Astrocyte (in vitro differentiated cells and primary cell): ENCODE measurements around the gene DDX60. TPM values are rescaled to one million over a fixed set of nuclear protein-coding genes. Genes with fewer than 3 reads are reported as not detected.

ENCODE experiments used
- DNase-seq: peaks from one replicate; pipeline ENCODE4 v3.0.0-alpha.2; 2010; ENCODE audit warnings: low read depth
- FAIRE-seq: peaks from 2 replicates; lab custom pipeline; 2011; peaks lifted over from hg19 to GRCh38; lab: Jason Lieb, UNC
- H2AFZ ChIP-seq: 2 replicates; pipeline ENCODE4 v1.6.0; 2012; ENCODE audit warnings: low read depth, low read length, inconsistent platforms
- H3K27ac ChIP-seq: 2 replicates; pipeline ENCODE4 v1.5.1; 2011; ENCODE audit warnings: low read depth, low read length, inconsistent platforms
- H3K27me3 ChIP-seq: 2 replicates; pipeline ENCODE4 v1.6.0; 2011; ENCODE audit warnings: low read length, inconsistent platforms; ENCODE audit not compliant: insufficient read depth
- H3K36me3 ChIP-seq: 2 replicates; pipeline ENCODE4 v1.5.1; 2011; ENCODE audit warnings: low read length, inconsistent platforms; ENCODE audit not compliant: insufficient read depth
- H3K4me1 ChIP-seq: 2 replicates; pipeline ENCODE4 v1.5.1; 2011; ENCODE audit warnings: low read length, inconsistent platforms; ENCODE audit not compliant: insufficient read depth
- H3K4me2 ChIP-seq: 2 replicates; pipeline ENCODE4 v1.6.0; 2012; ENCODE audit warnings: low read length, inconsistent platforms
- H3K4me3 ChIP-seq: 2 replicates; pipeline ENCODE4 v1.5.1; 2011; ENCODE audit warnings: low read depth, mild to moderate bottlenecking, low read length, inconsistent platforms; ENCODE audit not compliant: insufficient read depth
- H3K79me2 ChIP-seq: 2 replicates; pipeline ENCODE4 v1.6.0; 2012; ENCODE audit warnings: mild to moderate bottlenecking, low read length, inconsistent platforms; ENCODE audit not compliant: insufficient read depth
- H3K9ac ChIP-seq: 2 replicates; pipeline ENCODE4 v1.6.0; 2012; ENCODE audit warnings: mild to moderate bottlenecking, low read length, inconsistent platforms
- H3K9me3 ChIP-seq: 2 replicates; pipeline ENCODE4 v1.5.1; 2012; ENCODE audit warnings: low read depth, mild to moderate bottlenecking, low read length, inconsistent platforms; ENCODE audit not compliant: insufficient read depth
- H4K20me1 ChIP-seq: 2 replicates; pipeline ENCODE4 v1.6.0; 2012; ENCODE audit warnings: low read length, inconsistent platforms; ENCODE audit not compliant: insufficient read depth
- H3K27ac Mint-ChIP-seq: one replicate; pipeline ENCODE4 v1.8.0; 2021; ENCODE audit warnings: mild to moderate bottlenecking, mixed read lengths; ENCODE audit not compliant: unreplicated experiment
- H3K27me3 Mint-ChIP-seq: one replicate; pipeline ENCODE4 v1.8.0; 2021; ENCODE audit warnings: low read depth, mixed read lengths; ENCODE audit not compliant: unreplicated experiment
- H3K36me3 Mint-ChIP-seq: one replicate; pipeline ENCODE4 v1.8.0; 2021; ENCODE audit warnings: low read depth, mixed read lengths; ENCODE audit not compliant: unreplicated experiment
- H3K4me1 Mint-ChIP-seq: one replicate; pipeline ENCODE4 v1.8.0; 2021; ENCODE audit warnings: low read depth, mixed read lengths; ENCODE audit not compliant: unreplicated experiment
- H3K4me3 Mint-ChIP-seq: one replicate; pipeline ENCODE4 v1.8.0; 2021; ENCODE audit warnings: mild to moderate bottlenecking, moderate library complexity, mixed read lengths; ENCODE audit not compliant: unreplicated experiment
- H3K9me3 Mint-ChIP-seq: one replicate; pipeline ENCODE4 v1.8.0; 2021; ENCODE audit warnings: mild to moderate bottlenecking, mixed read lengths; ENCODE audit not compliant: unreplicated experiment
- EZH2 ChIP-seq: IDR thresholded peaks from 2 replicates; pipeline ENCODE4 v1.6.1; 2012; ENCODE audit warnings: mild to moderate bottlenecking, low read length, inconsistent platforms; ENCODE audit not compliant: insufficient read depth
- total RNA-seq: library from RNA; stranded (reverse); gene quantifications from 2 replicates; pipeline ENCODE4 v1.2.1, GENCODE V29; 2021
- TF ChIP-seq, protein P1 (sequence below): IDR thresholded peaks from 2 replicates; pipeline ENCODE4 v1.5.1; 2011; ENCODE audit warnings: low read depth, mild to moderate bottlenecking, inconsistent platforms, low read length, moderate library complexity; ENCODE audit not compliant: insufficient read depth

Gene DDX60
- total RNA-seq, 1 donor from 2014 or later, result 44.0 TPM

DNA sequence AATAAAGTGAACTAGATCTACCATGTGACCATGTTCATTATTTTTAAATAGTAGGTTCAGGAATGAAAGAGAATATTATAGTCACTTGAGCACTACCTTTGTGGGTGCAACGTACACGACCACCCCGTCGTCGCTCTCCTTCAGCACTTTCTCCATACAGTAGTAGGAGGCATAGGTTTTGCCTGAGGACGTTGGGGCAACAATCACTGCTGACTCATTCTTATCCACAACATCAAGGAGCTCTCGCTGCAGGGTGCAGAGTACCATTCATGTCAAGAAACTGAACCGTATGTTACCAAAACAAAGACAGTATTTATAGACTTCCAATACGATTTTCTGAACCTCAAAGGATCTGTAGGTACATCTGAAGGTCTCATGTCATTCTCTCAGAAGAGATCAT, 44.7 kb downstream of the DDX60 start:
- FAIRE-seq, result peak; percentile 89

DNA sequence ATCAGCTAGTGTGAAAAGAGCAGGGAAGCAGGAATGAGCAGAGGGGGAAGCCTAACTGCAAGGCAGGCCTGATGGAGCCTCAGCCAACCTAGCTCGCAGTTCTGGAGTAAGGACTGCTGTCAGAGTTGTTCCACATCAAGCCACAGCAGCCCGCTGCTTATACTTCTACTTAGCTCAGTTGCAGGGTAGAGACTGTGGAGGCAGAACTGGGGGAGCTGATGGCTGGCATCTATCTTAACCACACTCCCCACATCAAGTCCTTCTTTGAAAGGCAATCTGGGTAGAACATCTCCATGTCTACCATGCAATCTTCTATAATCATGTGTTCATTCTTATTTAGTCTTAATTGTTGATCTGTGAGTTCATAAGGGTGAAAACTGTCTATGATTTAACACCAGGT, 46.1 kb downstream of the DDX60 start:
- FAIRE-seq, result no peak

More for the DNA sequence above, 44.7 kb downstream of the DDX60 start:
- Histone ChIP-seq H3K9me3 (no peaks in the 10 kb centered on the region), H4K20me1 (no peaks in the 10 kb centered on the region), H3K27ac (no peak overlapping the region), H3K9ac (no peak overlapping the region), H3K4me3 (no peak overlapping the region), H3K4me1 (no peaks in the 10 kb centered on the region), H3K27me3 (no peaks in the 10 kb centered on the region), H3K4me2 (no peak overlapping the region), H3K79me2 (no peaks in the 10 kb centered on the region), H3K36me3 (no peaks in the 10 kb centered on the region), H2AFZ (no peak overlapping the region)
- Mint-ChIP-seq H3K4me1 (no peaks in the 10 kb centered on the region), H3K36me3 (peaks cover 26% of the 10 kb centered on the region), H3K27ac (no peak overlapping the region), H3K4me3 (no peak overlapping the region), H3K27me3 (no peaks in the 10 kb centered on the region), H3K9me3 (no peaks in the 10 kb centered on the region)
- DNase-seq, result no peak
- TF ChIP-seq EZH2, result no peak
- TF ChIP-seq, protein P1, sequence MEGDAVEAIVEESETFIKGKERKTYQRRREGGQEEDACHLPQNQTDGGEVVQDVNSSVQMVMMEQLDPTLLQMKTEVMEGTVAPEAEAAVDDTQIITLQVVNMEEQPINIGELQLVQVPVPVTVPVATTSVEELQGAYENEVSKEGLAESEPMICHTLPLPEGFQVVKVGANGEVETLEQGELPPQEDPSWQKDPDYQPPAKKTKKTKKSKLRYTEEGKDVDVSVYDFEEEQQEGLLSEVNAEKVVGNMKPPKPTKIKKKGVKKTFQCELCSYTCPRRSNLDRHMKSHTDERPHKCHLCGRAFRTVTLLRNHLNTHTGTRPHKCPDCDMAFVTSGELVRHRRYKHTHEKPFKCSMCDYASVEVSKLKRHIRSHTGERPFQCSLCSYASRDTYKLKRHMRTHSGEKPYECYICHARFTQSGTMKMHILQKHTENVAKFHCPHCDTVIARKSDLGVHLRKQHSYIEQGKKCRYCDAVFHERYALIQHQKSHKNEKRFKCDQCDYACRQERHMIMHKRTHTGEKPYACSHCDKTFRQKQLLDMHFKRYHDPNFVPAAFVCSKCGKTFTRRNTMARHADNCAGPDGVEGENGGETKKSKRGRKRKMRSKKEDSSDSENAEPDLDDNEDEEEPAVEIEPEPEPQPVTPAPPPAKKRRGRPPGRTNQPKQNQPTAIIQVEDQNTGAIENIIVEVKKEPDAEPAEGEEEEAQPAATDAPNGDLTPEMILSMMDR, result no peak

DNA sequence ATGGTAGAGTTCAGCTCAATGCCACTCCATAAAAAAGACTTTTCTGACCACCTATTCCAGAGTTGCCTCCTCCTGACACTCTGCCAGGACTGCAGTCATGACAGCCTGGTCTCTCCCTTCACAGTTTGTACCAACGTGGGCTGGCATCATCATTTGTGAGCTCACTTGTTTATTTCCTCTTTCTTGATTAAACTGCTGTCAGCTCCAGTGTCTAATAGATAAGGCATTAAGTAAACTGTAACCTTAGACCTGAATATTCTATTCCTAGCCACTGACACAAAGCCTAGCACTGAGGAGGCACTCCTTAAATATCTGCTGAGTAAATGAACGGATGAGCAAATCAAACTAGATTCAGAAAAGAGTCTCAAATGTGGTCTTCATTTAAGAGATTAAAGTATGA, 48.7 kb downstream of the DDX60 start:
- peaks cover 7% of the 10 kb centered on the region for H3K4me1 Mint-ChIP-seq
- no peak overlapping the region for H3K27ac Mint-ChIP-seq
- Histone ChIP-seq H3K4me3 (no peak overlapping the region), H3K4me2 (no peak overlapping the region), H2AFZ (no peak overlapping the region), H3K4me1 (no peaks in the 10 kb centered on the region), H3K27ac (no peak overlapping the region), H3K9me3 (no peaks in the 10 kb centered on the region), H3K79me2 (no peaks in the 10 kb centered on the region), H3K27me3 (no peaks in the 10 kb centered on the region), H3K36me3 (no peaks in the 10 kb centered on the region), H4K20me1 (no peaks in the 10 kb centered on the region), H3K9ac (no peak overlapping the region)
- no peak overlapping the region for H3K4me3 Mint-ChIP-seq
- no peaks in the 10 kb centered on the region for H3K27me3 Mint-ChIP-seq
- DNase-seq (no peak), FAIRE-seq (no peak)
- TF ChIP-seq EZH2, result no peak
- TF ChIP-seq, protein P1, result no peak
- peaks cover 21% of the 10 kb centered on the region for H3K36me3 Mint-ChIP-seq
- H3K9me3 Mint-ChIP-seq, result no peaks in the 10 kb centered on the region

More for the DNA sequence above, 46.1 kb downstream of the DDX60 start:
- Histone ChIP-seq H4K20me1 (no peaks in the 10 kb centered on the region), H3K4me1 (no peaks in the 10 kb centered on the region), H3K9ac (no peak overlapping the region), H3K4me2 (no peak overlapping the region), H3K4me3 (no peak overlapping the region), H2AFZ (no peak overlapping the region), H3K27me3 (no peaks in the 10 kb centered on the region), H3K9me3 (no peaks in the 10 kb centered on the region), H3K27ac (no peak overlapping the region), H3K79me2 (no peaks in the 10 kb centered on the region), H3K36me3 (no peaks in the 10 kb centered on the region)
- Mint-ChIP-seq H3K27me3 (no peaks in the 10 kb centered on the region), H3K4me1 (no peaks in the 10 kb centered on the region), H3K9me3 (no peaks in the 10 kb centered on the region), H3K36me3 (peaks cover 26% of the 10 kb centered on the region), H3K27ac (no peak overlapping the region), H3K4me3 (no peak overlapping the region)
- DNase-seq, result no peak
- no peak for TF ChIP-seq EZH2
- TF ChIP-seq, protein P1, result no peak
